HEK293T (cell line): Measurements from ENCODE around the gene MBOAT7.
A peak's percentile ranks its signal among the peaks of the same experiment; 100 is the strongest.

Experiments used
- CTCF ChIA-PET: fragments of 350-600 bp; formaldehyde crosslinking; extraction: SDS; loops from one replicate; lab custom pipeline; 2021; ENCODE audit warnings: antibody characterized with exemption, inconsistent platforms; lab: Yijun Ruan, JAX
- POLR2A ChIA-PET: fragments of 350-600 bp; formaldehyde crosslinking; extraction: SDS; loops from one replicate; lab custom pipeline; 2020; ENCODE audit warnings: antibody characterized with exemption, inconsistent platforms; lab: Yijun Ruan, JAX
- DNase-seq: peaks from one replicate; pipeline ENCODE4 v3.0.0; 2012; ENCODE audit warnings: mixed read lengths; ENCODE audit errors: extremely low spot score
- ARNT ChIP-seq: fragments of 450-650 bp; IDR thresholded peaks from 2 replicates; pipeline ENCODE4 v1.6.1; 2017; ENCODE audit warnings: mild to moderate bottlenecking
- BHLHE40 ChIP-seq: fragments of 450-650 bp; IDR thresholded peaks from 2 replicates; pipeline ENCODE4 v1.6.1; 2016; ENCODE audit warnings: mild to moderate bottlenecking, moderate library complexity, borderline replicate concordance
- CTBP1 ChIP-seq: fragments of 450-650 bp; IDR thresholded peaks from 2 replicates; pipeline ENCODE4 v1.6.1; 2016; ENCODE audit warnings: borderline replicate concordance
- ELF4 ChIP-seq: fragments of 450-650 bp; IDR thresholded peaks from 2 replicates; pipeline ENCODE4 v1.6.1; 2017; ENCODE audit warnings: antibody characterized with exemption
- FOXA1 ChIP-seq: fragments of 450-650 bp; IDR thresholded peaks from 2 replicates; pipeline ENCODE4 v1.6.1; 2016; ENCODE audit warnings: mild to moderate bottlenecking
- FOXK2 ChIP-seq: fragments of 450-650 bp; IDR thresholded peaks from 2 replicates; pipeline ENCODE4 v1.6.1; 2016; ENCODE audit warnings: mild to moderate bottlenecking
- FOXM1 ChIP-seq: fragments of 450-650 bp; IDR thresholded peaks from 2 replicates; pipeline ENCODE4 v1.6.1; 2017; ENCODE audit warnings: mild to moderate bottlenecking, borderline replicate concordance
- HDGF ChIP-seq: fragments of 450-650 bp; IDR thresholded peaks from 2 replicates; pipeline ENCODE4 v1.6.1; 2017; ENCODE audit warnings: antibody characterized with exemption, borderline replicate concordance
- L3MBTL2 ChIP-seq: fragments of 450-650 bp; conservative IDR thresholded peaks from 2 replicates; pipeline ENCODE4 v1.6.1; 2016; ENCODE audit warnings: mild to moderate bottlenecking
- LEF1 ChIP-seq: fragments of 450-650 bp; IDR thresholded peaks from 2 replicates; pipeline ENCODE4 v1.6.1; 2017; ENCODE audit warnings: mild to moderate bottlenecking, borderline replicate concordance
- NFRKB ChIP-seq: fragments of 450-650 bp; IDR thresholded peaks from 2 replicates; pipeline ENCODE4 v1.6.1; 2016; ENCODE audit warnings: mild to moderate bottlenecking, moderate library complexity
- SP1 ChIP-seq: fragments of 450-650 bp; IDR thresholded peaks from 2 replicates; pipeline ENCODE4 v1.6.1; 2017
- SUZ12 ChIP-seq: fragments of 450-650 bp; IDR thresholded peaks from 2 replicates; pipeline ENCODE4 v1.6.1; 2016; ENCODE audit warnings: mild to moderate bottlenecking
- TARDBP ChIP-seq: fragments of 450-650 bp; IDR thresholded peaks from 2 replicates; pipeline ENCODE4 v1.6.1; 2016
- ZNF384 ChIP-seq: fragments of 450-650 bp; IDR thresholded peaks from 2 replicates; pipeline ENCODE4 v1.6.1; 2016
- TF ChIP-seq, protein P1 (sequence below): fragments of 450-650 bp; IDR thresholded peaks from 2 replicates; pipeline ENCODE4 v1.6.1; 2016

Gene MBOAT7

DNA sequence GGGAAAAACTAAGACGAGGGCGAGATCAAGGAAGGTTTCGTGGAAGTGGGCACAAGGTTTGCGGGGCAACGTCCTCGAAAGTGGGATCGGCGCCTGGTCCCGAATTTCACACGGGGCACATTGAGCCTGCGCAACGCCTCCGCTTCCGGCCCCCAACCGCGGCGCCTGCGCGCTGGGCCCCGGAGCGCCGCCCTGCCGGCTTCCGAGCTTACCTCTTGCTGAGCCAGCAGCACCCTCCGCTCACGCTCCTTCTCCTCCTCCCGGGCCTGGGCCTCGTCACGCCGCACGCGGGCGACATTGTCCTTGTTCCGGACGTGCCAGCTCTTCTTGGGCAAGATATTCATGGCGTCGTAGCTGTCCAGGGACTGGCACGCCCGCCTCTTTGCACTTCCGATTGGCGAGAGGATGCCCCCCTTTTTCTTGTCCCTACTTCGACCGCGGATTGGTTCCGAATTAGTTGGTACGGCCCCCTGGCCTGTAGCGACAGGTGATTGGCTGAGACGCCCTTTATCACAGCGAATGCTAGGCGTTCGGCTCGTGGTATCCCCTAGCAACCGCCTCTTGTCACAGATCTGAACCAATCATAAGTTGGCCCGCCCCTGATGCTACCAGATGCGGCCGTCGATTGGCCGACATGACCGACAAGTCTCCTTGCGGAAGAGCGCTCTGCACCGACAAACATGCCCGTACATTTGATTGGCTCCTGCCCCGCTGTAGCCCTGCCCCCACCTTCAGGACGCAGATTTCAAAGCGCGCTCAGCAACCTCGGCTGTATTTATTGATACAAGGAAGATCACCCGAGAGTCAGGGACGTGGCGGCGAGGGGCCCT, 29.8 kb downstream of the MBOAT7 start, which contains the start of gene LENG1:
LENG1 (minus strand) TSS at position 370 of the 830 bp plus-strand sequence; CDS start at position 344, 26 bp downstream.
- ChIA-PET POLR2A (interaction anchor here (0.5 to 2.3 kb wide), 10 partner anchors 9 to 56 kb away, joined by 3 to 13 read pairs (median 4); partner anchors contain the start of genes CNOT3, PRPF31, RPS9 and TFPT), CTCF (no interaction called here)
- DNase-seq = peak; percentile 92
- TF ChIP-seq NFRKB (no peak), ELF4 (peak; percentile 86), ZNF384 (no peak), L3MBTL2 (peak; percentile 95), CTBP1 (no peak)
- TF ChIP-seq, protein P1, sequence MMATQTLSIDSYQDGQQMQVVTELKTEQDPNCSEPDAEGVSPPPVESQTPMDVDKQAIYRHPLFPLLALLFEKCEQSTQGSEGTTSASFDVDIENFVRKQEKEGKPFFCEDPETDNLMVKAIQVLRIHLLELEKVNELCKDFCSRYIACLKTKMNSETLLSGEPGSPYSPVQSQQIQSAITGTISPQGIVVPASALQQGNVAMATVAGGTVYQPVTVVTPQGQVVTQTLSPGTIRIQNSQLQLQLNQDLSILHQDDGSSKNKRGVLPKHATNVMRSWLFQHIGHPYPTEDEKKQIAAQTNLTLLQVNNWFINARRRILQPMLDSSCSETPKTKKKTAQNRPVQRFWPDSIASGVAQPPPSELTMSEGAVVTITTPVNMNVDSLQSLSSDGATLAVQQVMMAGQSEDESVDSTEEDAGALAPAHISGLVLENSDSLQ = peak; percentile 98

- POLR2A ChIA-PET = interaction anchor here (0.8 to 2.3 kb wide), 7 partner anchors 8 to 44 kb away, joined by 3 to 13 read pairs (median 4); partner anchors contain the start of genes CNOT3, PRPF31, RPS9 and TFPT
These were observed 30.5 kb downstream of the MBOAT7 start for GRCh38 chr19:54158812-54159351.

DNA sequence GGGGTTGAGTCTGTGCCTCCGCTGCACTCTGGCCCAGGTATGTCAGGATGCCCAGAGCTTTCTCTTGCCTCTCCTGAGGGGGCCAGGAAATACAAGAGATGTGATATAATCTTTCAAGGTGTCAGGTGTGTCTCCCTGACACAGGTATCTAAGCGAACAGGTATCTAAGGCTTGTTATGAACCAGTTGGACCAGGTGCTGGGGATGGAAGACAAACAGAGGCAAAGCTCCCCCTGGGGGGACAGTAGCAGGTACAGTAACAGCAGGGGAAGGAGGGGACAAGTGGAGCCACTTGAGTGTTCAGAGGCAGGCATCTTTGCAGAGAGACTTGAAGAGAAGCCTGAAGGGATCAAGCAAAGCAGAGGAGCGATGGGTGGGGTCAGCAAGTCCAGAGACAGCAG, 32.4 kb downstream of the MBOAT7 start:
- CTCF ChIA-PET = no interaction called here
- TF ChIP-seq, protein P1 = no peak
- no peak for TF ChIP-seq CTBP1
- no peak for TF ChIP-seq FOXM1
- TF ChIP-seq ARNT = no peak
- no peak for TF ChIP-seq L3MBTL2
- no peak for TF ChIP-seq SUZ12
- TF ChIP-seq NFRKB = no peak
- TF ChIP-seq FOXA1 = no peak
- no peak for TF ChIP-seq LEF1
- no peak for TF ChIP-seq FOXK2
- TF ChIP-seq ZNF384 = no peak
- TF ChIP-seq TARDBP = no peak
- no peak for TF ChIP-seq ELF4
- no peak for TF ChIP-seq SP1
- TF ChIP-seq HDGF = no peak
- no peak for TF ChIP-seq BHLHE40
- DNase-seq = no peak
- POLR2A ChIA-PET = no interaction called here

More at GRCh38 chr19:54158812-54159351, 30.5 kb downstream of the MBOAT7 start:
- no peak for DNase-seq
- CTCF ChIA-PET = no interaction called here
- TF ChIP-seq ARNT = no peak
- no peak for TF ChIP-seq SUZ12
- TF ChIP-seq, protein P1 = no peak
- TF ChIP-seq BHLHE40 = no peak
- TF ChIP-seq FOXM1 = no peak
- no peak for TF ChIP-seq SP1
- TF ChIP-seq ZNF384 = no peak
- no peak for TF ChIP-seq FOXK2
- TF ChIP-seq CTBP1 = no peak
- TF ChIP-seq TARDBP = no peak
- TF ChIP-seq NFRKB = no peak

- TF ChIP-seq BHLHE40 = no peak
- TF ChIP-seq FOXK2 = no peak
- no peak for TF ChIP-seq LEF1
- TF ChIP-seq TARDBP = no peak
- CTCF ChIA-PET = no interaction called here
- DNase-seq = no peak
- POLR2A ChIA-PET = no interaction called here
These were observed 32.9 kb downstream of the MBOAT7 start for GRCh38 chr19:54156490-54156889.

GRCh38 chr19:54155694-54156093, 33.7 kb downstream of the MBOAT7 start:
- no peak for DNase-seq
- no peak for TF ChIP-seq LEF1
- no peak for TF ChIP-seq BHLHE40
- TF ChIP-seq SUZ12 = no peak
- TF ChIP-seq HDGF = no peak
- no peak for TF ChIP-seq SP1
- TF ChIP-seq TARDBP = no peak
- POLR2A ChIA-PET = interaction anchor here (0.6 kb wide), 1 partner anchor 18 kb away, joined by 4 read pairs; the partner anchor contains the start of gene CNOT3
- CTCF ChIA-PET = no interaction called here

GRCh38 chr19:54154603-54155345, 34.6 kb downstream of the MBOAT7 start:
- TF ChIP-seq L3MBTL2 (no peak), CTBP1 (no peak), FOXM1 (no peak), HDGF (no peak), SUZ12 (no peak), ARNT (no peak), ZNF384 (no peak), FOXK2 (no peak), NFRKB (no peak), LEF1 (no peak), TARDBP (no peak), ELF4 (no peak), BHLHE40 (no peak)
- TF ChIP-seq, protein P1 = no peak
- ChIA-PET POLR2A (no interaction called here), CTCF (no interaction called here)
- no peak for DNase-seq
